ENCODE data around the gene CBARP. TPM values are rescaled to one million over a fixed set of nuclear protein-coding genes. Genes with fewer than 3 reads are reported as not detected.

CBARP gene
- total and polyA plus RNA-seq, 4 donors = 0.05 to 0.25 (median 0.06) TPM; not detected in 1

- H3K9me3 ChIP-seq (ENCODE audit: control insufficient read depth in 4 of 4, low read length in 3 of 4) = no peaks in the 10 kb centered on the region
- no peaks in the 10 kb centered on the region for H3K27me3 ChIP-seq (ENCODE audit: control insufficient read depth in 4 of 4, insufficient read depth in 4 of 4, low read length in 3 of 4)
- TF ChIP-seq RXRA (IDR thresholded peaks at IDR 0.05) (no peak), FOXA1 (IDR thresholded peaks at IDR 0.05) (no peak), FOXA2 (IDR thresholded peaks at IDR 0.05) (no peak), GABPA (IDR thresholded peaks at IDR 0.05 in 1 of 2, conservative IDR thresholded peaks at IDR 0.05 in 1 of 2) (no peak), HNF4A (conservative IDR thresholded peaks at IDR 0.05) (no peak), YY1 (IDR thresholded peaks at IDR 0.05) (no peak), NR2F2 (IDR thresholded peaks at IDR 0.05) (no peak), SP1 (IDR thresholded peaks at IDR 0.05) (no peak), EGR1 (IDR thresholded peaks at IDR 0.05; ENCODE audit: low read depth in 2 of 2) (no peak)
- TF ChIP-seq, protein P1, sequence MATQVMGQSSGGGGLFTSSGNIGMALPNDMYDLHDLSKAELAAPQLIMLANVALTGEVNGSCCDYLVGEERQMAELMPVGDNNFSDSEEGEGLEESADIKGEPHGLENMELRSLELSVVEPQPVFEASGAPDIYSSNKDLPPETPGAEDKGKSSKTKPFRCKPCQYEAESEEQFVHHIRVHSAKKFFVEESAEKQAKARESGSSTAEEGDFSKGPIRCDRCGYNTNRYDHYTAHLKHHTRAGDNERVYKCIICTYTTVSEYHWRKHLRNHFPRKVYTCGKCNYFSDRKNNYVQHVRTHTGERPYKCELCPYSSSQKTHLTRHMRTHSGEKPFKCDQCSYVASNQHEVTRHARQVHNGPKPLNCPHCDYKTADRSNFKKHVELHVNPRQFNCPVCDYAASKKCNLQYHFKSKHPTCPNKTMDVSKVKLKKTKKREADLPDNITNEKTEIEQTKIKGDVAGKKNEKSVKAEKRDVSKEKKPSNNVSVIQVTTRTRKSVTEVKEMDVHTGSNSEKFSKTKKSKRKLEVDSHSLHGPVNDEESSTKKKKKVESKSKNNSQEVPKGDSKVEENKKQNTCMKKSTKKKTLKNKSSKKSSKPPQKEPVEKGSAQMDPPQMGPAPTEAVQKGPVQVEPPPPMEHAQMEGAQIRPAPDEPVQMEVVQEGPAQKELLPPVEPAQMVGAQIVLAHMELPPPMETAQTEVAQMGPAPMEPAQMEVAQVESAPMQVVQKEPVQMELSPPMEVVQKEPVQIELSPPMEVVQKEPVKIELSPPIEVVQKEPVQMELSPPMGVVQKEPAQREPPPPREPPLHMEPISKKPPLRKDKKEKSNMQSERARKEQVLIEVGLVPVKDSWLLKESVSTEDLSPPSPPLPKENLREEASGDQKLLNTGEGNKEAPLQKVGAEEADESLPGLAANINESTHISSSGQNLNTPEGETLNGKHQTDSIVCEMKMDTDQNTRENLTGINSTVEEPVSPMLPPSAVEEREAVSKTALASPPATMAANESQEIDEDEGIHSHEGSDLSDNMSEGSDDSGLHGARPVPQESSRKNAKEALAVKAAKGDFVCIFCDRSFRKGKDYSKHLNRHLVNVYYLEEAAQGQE (IDR thresholded peaks at IDR 0.05) = no peak
- TF ChIP-seq, protein P2, sequence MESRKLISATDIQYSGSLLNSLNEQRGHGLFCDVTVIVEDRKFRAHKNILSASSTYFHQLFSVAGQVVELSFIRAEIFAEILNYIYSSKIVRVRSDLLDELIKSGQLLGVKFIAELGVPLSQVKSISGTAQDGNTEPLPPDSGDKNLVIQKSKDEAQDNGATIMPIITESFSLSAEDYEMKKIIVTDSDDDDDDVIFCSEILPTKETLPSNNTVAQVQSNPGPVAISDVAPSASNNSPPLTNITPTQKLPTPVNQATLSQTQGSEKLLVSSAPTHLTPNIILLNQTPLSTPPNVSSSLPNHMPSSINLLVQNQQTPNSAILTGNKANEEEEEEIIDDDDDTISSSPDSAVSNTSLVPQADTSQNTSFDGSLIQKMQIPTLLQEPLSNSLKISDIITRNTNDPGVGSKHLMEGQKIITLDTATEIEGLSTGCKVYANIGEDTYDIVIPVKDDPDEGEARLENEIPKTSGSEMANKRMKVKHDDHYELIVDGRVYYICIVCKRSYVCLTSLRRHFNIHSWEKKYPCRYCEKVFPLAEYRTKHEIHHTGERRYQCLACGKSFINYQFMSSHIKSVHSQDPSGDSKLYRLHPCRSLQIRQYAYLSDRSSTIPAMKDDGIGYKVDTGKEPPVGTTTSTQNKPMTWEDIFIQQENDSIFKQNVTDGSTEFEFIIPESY (IDR thresholded peaks at IDR 0.05) = no peak
- TF ChIP-seq, protein P3, sequence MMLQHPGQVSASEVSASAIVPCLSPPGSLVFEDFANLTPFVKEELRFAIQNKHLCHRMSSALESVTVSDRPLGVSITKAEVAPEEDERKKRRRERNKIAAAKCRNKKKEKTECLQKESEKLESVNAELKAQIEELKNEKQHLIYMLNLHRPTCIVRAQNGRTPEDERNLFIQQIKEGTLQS (IDR thresholded peaks at IDR 0.05) = no peak
- WGBS = 92% methylated on average over 12 of the region's 12 CpGs
- H3K9ac ChIP-seq (ENCODE audit: low read depth in 1 of 2, low read length in 2 of 2) = no peak overlapping the region
- peaks cover 0 to 9% (median 6%) of the 10 kb centered on the region in 4 donors for H3K36me3 ChIP-seq (ENCODE audit: control insufficient read depth in 4 of 4, insufficient read depth in 3 of 4, low read depth in 1 of 4, low read length in 3 of 4)
- H3K4me1 ChIP-seq (ENCODE audit: control insufficient read depth in 4 of 4, insufficient read depth in 4 of 4, low read length in 3 of 4) = peaks cover 15 to 40% (median 31%) of the 10 kb centered on the region in 4 donors
- no peak overlapping the region for H3K4me3 ChIP-seq (ENCODE audit: low read depth in 1 of 3, low read length in 3 of 3)
- DNase-seq (ENCODE audit: low spot score) = no peak
- no peak overlapping the region for H3K27ac ChIP-seq (ENCODE audit: low read depth in 1 of 2, low read length in 2 of 2)
These were observed 21.0 kb downstream of the CBARP start for GRCh38 chr19:1216756-1217155.

DNA sequence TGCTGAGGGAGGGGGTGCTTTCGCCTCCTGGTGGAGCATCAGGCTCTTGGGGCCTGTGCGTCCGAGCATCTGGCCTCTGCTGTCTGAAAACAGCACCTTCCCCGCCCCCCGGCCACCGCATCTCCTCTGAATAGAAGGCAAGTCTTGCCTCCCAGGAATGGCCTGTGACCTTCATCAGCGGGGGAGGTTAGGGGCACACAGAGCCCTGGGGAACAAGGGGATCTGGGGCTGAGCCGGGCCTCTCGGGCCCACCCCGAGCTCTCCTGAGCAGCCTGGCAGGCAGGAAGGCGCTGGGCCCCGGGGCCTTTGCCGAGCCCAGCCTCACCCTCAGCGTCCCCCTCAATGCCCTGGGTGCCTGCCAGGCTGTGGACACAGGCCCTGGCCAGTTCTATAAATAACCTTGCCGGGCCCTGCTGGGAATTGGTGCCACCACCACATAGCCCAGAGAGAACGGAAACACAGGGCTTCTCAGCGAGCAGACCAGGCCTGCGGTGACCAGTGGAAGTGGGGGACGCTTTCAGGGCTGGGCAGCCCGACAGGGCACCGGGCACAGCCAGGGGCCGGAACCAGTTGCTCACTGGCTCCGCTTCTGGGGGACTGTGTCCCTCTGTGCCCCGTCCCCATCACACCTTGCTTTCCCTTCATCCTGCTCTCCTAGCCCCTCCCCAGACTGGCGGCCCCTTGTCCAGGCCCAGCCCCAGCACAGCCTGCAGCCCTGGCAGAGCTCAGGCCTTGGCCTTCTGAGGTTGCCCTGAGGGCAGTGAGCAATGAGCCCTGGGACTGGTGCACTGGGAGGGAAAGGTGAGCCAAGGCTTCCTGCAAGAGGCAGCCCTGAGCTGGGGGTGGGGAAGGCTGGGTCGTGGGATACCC, 22.7 kb downstream of the CBARP start:
- WGBS = 60% methylated on average over 26 of the region's 26 CpGs
- peaks cover 18 to 45% (median 36%) of the 10 kb centered on the region in 4 donors for H3K4me1 ChIP-seq (ENCODE audit: control insufficient read depth in 4 of 4, insufficient read depth in 4 of 4, low read length in 3 of 4)
- TF ChIP-seq HNF4G (IDR thresholded peaks at IDR 0.05) (no peak), RXRA (IDR thresholded peaks at IDR 0.05) (peak; percentile 16 to 35), RAD21 (IDR thresholded peaks at IDR 0.05) (peak in 1 of 2 donors; percentile 6), SP1 (IDR thresholded peaks at IDR 0.05) (peak; percentile 53), HNF4A (conservative IDR thresholded peaks at IDR 0.05) (peak; percentile 49 to 50)
- TF ChIP-seq, protein P2 (IDR thresholded peaks at IDR 0.05) = no peak
- H3K27ac ChIP-seq (ENCODE audit: low read depth in 1 of 2, low read length in 2 of 2) = peak overlapping the region; percentile 79 to 92
- H3K9me3 ChIP-seq (ENCODE audit: control insufficient read depth in 4 of 4, low read length in 3 of 4) = no peaks in the 10 kb centered on the region
- no peaks in the 10 kb centered on the region for H3K27me3 ChIP-seq (ENCODE audit: control insufficient read depth in 4 of 4, insufficient read depth in 4 of 4, low read length in 3 of 4)
- no peak overlapping the region for H3K4me3 ChIP-seq (ENCODE audit: low read depth in 1 of 3, low read length in 3 of 3)
- H3K9ac ChIP-seq (ENCODE audit: low read depth in 1 of 2, low read length in 2 of 2) = no peak overlapping the region
- peaks cover 0 to 2% (median 0%) of the 10 kb centered on the region in 4 donors for H3K36me3 ChIP-seq (ENCODE audit: control insufficient read depth in 4 of 4, insufficient read depth in 3 of 4, low read depth in 1 of 4, low read length in 3 of 4)
- no peak for DNase-seq (ENCODE audit: low spot score)

Measured in liver (tissue), 9 donors.